Activated B cell treated with CpG ODN at 0.5 μM for 24 hours (primary cell): ENCODE measurements around the gene OR2A5. TPM values are rescaled to one million over a fixed set of nuclear protein-coding genes. Genes with fewer than 3 reads are reported as not detected.

Source experiments
- ATAC-seq: fragments of 200-7000 bp; cut with Tn5 transposase; one replicate; pipeline ENCODE4 v1.10.0; 2021; ENCODE audit warnings: low read depth, mild to moderate bottlenecking, moderate library complexity
- CTCF ChIA-PET: fragments of 350-600 bp; sonication (Branson Sonifier 250); formaldehyde crosslinking; loops from one replicate; lab custom pipeline; 2021; ENCODE audit warnings: antibody characterized with exemption; lab: Charles Lee
- POLR2A ChIA-PET: fragments of 350-600 bp; sonication (Branson Sonifier 250); formaldehyde crosslinking; loops from one replicate; lab custom pipeline; 2021; ENCODE audit warnings: antibody characterized with exemption; lab: Charles Lee
- DNase-seq: peaks from one replicate; pipeline ENCODE4 v3.0.0; 2022
- H3K27ac Mint-ChIP-seq: one replicate; pipeline ENCODE4 v1.8.0; 2020; ENCODE audit warnings: mixed read lengths
- H3K27me3 Mint-ChIP-seq: one replicate; pipeline ENCODE4 v1.8.0; 2021; ENCODE audit warnings: mixed read lengths
- H3K36me3 Mint-ChIP-seq: one replicate; pipeline ENCODE4 v1.8.0; 2021; ENCODE audit warnings: low read depth, mixed read lengths
- H3K4me1 Mint-ChIP-seq: one replicate; pipeline ENCODE4 v1.8.0; 2021; ENCODE audit warnings: mixed read lengths
- H3K4me3 Mint-ChIP-seq: one replicate; pipeline ENCODE4 v1.8.0; 2020; ENCODE audit warnings: mild to moderate bottlenecking, mixed read lengths
- H3K9me3 Mint-ChIP-seq: one replicate; pipeline ENCODE4 v1.8.0; 2020; ENCODE audit warnings: mixed read lengths
- CTCF ChIP-seq: fragments of 200-600 bp; IDR thresholded peaks from one replicate; pipeline ENCODE4 v1.8.0; 2022; ENCODE audit warnings: antibody characterized with exemption, mild to moderate bottlenecking
- intact Hi-C: fragments of 100-400 bp; cut with micrococcal nuclease; formaldehyde crosslinking; loops from one replicate; pipeline ENCODE4 v1.15.1; 2024
- total RNA-seq: library from RNA; stranded (reverse); gene quantifications from 2 replicates; pipeline ENCODE4 v1.2.3, GENCODE V29; 2022

OR2A5 gene
- total RNA-seq, 1 donor from 2014 or later = not detected

GRCh38 chr7:144090667-144091066 is 41.9 kb downstream of the OR2A5 start:
- Mint-ChIP-seq H3K4me3 (no peak overlapping the region), H3K4me1 (no peaks in the 10 kb centered on the region), H3K27me3 (no peaks in the 10 kb centered on the region), H3K36me3 (no peaks in the 10 kb centered on the region), H3K9me3 (peaks cover 7% of the 10 kb centered on the region), H3K27ac (no peak overlapping the region)
- ChIA-PET POLR2A (no interaction called here), CTCF (no interaction called here)
- DNase-seq = no peak
- intact Hi-C loops = no loop called here
- ATAC-seq = no peak
- TF ChIP-seq CTCF = no peak

- Mint-ChIP-seq H3K4me1 (no peaks in the 10 kb centered on the region), H3K9me3 (peaks cover 1% of the 10 kb centered on the region), H3K27me3 (peaks cover 9% of the 10 kb centered on the region), H3K4me3 (no peak overlapping the region), H3K27ac (no peak overlapping the region), H3K36me3 (no peaks in the 10 kb centered on the region)
- ChIA-PET POLR2A (no interaction called here), CTCF (no interaction called here)
- DNase-seq (no peak), ATAC-seq (no peak)
- intact Hi-C loops = no loop called here
- no peak for TF ChIP-seq CTCF
Measured at GRCh38 chr7:144098776-144099175, 50.0 kb downstream of the OR2A5 start.

GRCh38 chr7:144100607-144101006 is 51.9 kb downstream of the OR2A5 start:
- ChIA-PET CTCF (no interaction called here), POLR2A (no interaction called here)
- peaks cover 9% of the 10 kb centered on the region for H3K27me3 Mint-ChIP-seq
- no peak overlapping the region for H3K27ac Mint-ChIP-seq
- intact Hi-C loops = no loop called here
- H3K4me1 Mint-ChIP-seq = no peaks in the 10 kb centered on the region
- no peak for TF ChIP-seq CTCF
- no peak overlapping the region for H3K4me3 Mint-ChIP-seq
- no peaks in the 10 kb centered on the region for H3K9me3 Mint-ChIP-seq
- no peaks in the 10 kb centered on the region for H3K36me3 Mint-ChIP-seq
- DNase-seq = no peak
- no peak for ATAC-seq

- no peaks in the 10 kb centered on the region for H3K9me3 Mint-ChIP-seq
- CTCF ChIA-PET = no interaction called here
- ATAC-seq (no peak), DNase-seq (no peak)
- H3K4me1 Mint-ChIP-seq = no peaks in the 10 kb centered on the region
- no peaks in the 10 kb centered on the region for H3K36me3 Mint-ChIP-seq
- no peak overlapping the region for H3K4me3 Mint-ChIP-seq
- no peak overlapping the region for H3K27ac Mint-ChIP-seq
- no peak for TF ChIP-seq CTCF
- POLR2A ChIA-PET = no interaction called here
- intact Hi-C loops = no loop called here
- peaks cover 5% of the 10 kb centered on the region for H3K27me3 Mint-ChIP-seq
Measured at GRCh38 chr7:144102041-144102440, 53.3 kb downstream of the OR2A5 start.

- Mint-ChIP-seq H3K27me3 (peaks cover 2% of the 10 kb centered on the region), H3K4me3 (no peak overlapping the region), H3K27ac (no peak overlapping the region), H3K4me1 (no peaks in the 10 kb centered on the region), H3K9me3 (no peaks in the 10 kb centered on the region), H3K36me3 (no peaks in the 10 kb centered on the region)
- no peak for TF ChIP-seq CTCF
- intact Hi-C loops = no loop called here
- CTCF ChIA-PET = no interaction called here
- ATAC-seq (no peak), DNase-seq (no peak)
- POLR2A ChIA-PET = no interaction called here
Measured at GRCh38 chr7:144105211-144105610, 56.5 kb downstream of the OR2A5 start.

Other genes with a start within 250 kb of the OR2A5 start
- gene TCAF1, start 146.8 kb upstream of the OR2A5 start, total RNA-seq = 12.0 and 13.4 TPM in 2 replicates
- gene OR2F2, start 113.7 kb upstream of the OR2A5 start, total RNA-seq = not detected in 2 replicates
- gene OR2F1, start 94.1 kb upstream of the OR2A5 start, total RNA-seq = not detected in 2 replicates
- gene OR6B1, start 48.6 kb upstream of the OR2A5 start, total RNA-seq = not detected in 2 replicates
- gene OR2A25, start 20.9 kb downstream of the OR2A5 start, total RNA-seq = not detected in 2 replicates
- gene OR2A12, start 37.3 kb downstream of the OR2A5 start, total RNA-seq = not detected in 2 replicates
- gene OR2A2, start 60.6 kb downstream of the OR2A5 start, total RNA-seq = not detected in 2 replicates
- not detected in 2 replicates for gene OR2A14, start 74.2 kb downstream of the OR2A5 start, total RNA-seq
- not detected in 2 replicates for gene CTAGE4, start 134.5 kb downstream of the OR2A5 start, total RNA-seq
- gene ARHGEF35, start 146.9 kb downstream of the OR2A5 start, total RNA-seq = 3.9 and 4.9 TPM in 2 replicates
- gene OR2A42, start 190.7 kb downstream of the OR2A5 start, total RNA-seq = not detected in 2 replicates
- gene OR2A7, start 215.8 kb downstream of the OR2A5 start, total RNA-seq = 1.3 and 1.9 TPM in 2 replicates
- 0.64 and 1.00 TPM in 2 replicates for gene CTAGE8, start 220.3 kb downstream of the OR2A5 start, total RNA-seq